Fibroblast of the aortic adventitia (primary cell): ENCODE results near the gene GPR119. TPM values are rescaled to one million over a fixed set of nuclear protein-coding genes. Genes with fewer than 3 reads are reported as not detected.
A peak's percentile ranks its signal among the peaks of the same experiment; 100 is the strongest.
"Not testable (repeated sequence)": the region's sequence is repeated elsewhere in the genome, so short reads cannot be mapped to it uniquely, and the experiment has no call there.

Experiments used
- DNase-seq: peaks from one replicate; pipeline ENCODE4 v3.0.0-alpha.2; 2010; ENCODE audit warnings: low read depth
- H3K4me3 ChIP-seq: 2 replicates; pipeline ENCODE4 v1.5.1; 2011; ENCODE audit warnings: low read depth, mild to moderate bottlenecking, control low read depth, low read length, moderate library complexity
- total RNA-seq: library from RNA; depleted of rRNA; stranded (reverse); fragments of >200 nt; gene quantifications from 2 replicates; pipeline ENCODE4 v1.2.3, GENCODE V29; 2012; ENCODE audit warnings: low replicate concordance
- TF ChIP-seq, protein P1 (sequence below): IDR thresholded peaks from 2 replicates; pipeline ENCODE4 v1.5.1; 2011; ENCODE audit warnings: mild to moderate bottlenecking, low read length, control low read depth, inconsistent platforms; ENCODE audit not compliant: insufficient read depth

The GPR119 gene
- total RNA-seq, 1 donor: not detected

DNA sequence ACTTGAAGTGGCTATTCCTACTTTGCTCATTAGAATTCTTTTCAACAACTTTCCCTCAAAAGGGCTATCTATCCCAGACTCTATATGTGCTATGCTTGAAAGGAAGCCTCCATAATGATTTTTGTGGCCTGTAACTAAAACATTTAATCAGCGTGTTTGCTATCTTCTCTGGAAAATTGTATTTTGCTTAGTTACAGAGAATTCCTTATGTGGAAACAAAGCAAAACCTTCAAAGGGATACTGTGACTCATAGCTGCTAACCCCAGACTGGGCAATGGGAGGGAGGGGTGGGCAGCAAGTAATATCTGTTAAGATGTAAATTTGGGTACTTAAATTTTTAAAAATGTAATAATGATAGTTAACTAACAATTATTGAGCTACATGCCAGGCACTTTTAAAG is 42.1 kb downstream of the GPR119 start:
- TF ChIP-seq, protein P1, sequence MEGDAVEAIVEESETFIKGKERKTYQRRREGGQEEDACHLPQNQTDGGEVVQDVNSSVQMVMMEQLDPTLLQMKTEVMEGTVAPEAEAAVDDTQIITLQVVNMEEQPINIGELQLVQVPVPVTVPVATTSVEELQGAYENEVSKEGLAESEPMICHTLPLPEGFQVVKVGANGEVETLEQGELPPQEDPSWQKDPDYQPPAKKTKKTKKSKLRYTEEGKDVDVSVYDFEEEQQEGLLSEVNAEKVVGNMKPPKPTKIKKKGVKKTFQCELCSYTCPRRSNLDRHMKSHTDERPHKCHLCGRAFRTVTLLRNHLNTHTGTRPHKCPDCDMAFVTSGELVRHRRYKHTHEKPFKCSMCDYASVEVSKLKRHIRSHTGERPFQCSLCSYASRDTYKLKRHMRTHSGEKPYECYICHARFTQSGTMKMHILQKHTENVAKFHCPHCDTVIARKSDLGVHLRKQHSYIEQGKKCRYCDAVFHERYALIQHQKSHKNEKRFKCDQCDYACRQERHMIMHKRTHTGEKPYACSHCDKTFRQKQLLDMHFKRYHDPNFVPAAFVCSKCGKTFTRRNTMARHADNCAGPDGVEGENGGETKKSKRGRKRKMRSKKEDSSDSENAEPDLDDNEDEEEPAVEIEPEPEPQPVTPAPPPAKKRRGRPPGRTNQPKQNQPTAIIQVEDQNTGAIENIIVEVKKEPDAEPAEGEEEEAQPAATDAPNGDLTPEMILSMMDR: no peak
- DNase-seq: peak; percentile 5
- no peak overlapping the region for H3K4me3 ChIP-seq

GRCh38 chrX:130340271-130340670 is 45.2 kb downstream of the GPR119 start:
- TF ChIP-seq, protein P1: no peak
- DNase-seq: no peak
- peak overlapping the region; percentile 79 for H3K4me3 ChIP-seq

DNA sequence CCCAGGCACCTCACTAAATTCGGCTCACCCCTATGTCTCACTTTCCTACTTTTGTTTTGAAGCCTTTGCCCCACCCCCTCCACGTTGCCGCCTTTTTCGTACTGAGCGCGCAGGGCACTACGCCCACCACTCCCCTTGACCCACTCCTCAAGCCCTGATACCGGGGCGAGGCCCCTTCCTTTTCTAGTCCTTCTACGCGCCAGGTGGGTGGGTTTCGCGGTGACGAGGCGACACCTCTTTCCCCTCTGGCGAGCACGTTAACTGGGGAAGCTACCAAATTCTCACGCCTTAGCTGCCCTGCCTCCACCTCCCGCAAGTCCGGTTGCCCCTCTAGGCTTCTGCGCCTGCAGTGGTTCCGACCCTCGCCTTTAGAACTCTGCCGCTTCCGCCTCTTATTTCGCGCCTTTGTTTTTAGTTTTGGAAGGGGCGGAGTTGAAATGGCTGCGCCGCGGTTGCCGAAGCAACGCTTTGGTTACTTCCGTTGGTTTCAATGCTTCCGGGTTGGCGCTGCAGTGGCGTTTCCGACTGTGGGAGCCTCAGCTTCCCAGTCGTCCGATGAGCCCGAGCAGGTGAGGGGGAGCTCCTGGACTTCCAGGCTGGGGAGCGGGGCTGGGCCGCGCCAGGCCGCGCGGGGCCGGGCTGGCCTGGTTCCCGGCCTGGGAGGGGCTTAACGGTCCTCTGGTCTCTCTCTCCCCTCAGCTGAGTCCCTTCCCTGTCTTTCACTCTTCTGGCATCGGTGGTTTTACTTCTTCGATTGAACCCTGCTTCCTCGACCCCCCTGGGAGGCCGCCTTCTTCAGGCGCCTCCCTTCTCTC is 45.9 kb downstream of the GPR119 start, which contains the start of gene SLC25A14:
Gene SLC25A14, plus strand, starts transcription at position 512 of the 815 bp plus-strand sequence. CDS start 360 bp downstream, outside the sequence.
- DNase-seq: peak; percentile 62
- H3K4me3 ChIP-seq: peak within 1 kb of the TSS; percentile 79
- TF ChIP-seq, protein P1: no peak

DNA sequence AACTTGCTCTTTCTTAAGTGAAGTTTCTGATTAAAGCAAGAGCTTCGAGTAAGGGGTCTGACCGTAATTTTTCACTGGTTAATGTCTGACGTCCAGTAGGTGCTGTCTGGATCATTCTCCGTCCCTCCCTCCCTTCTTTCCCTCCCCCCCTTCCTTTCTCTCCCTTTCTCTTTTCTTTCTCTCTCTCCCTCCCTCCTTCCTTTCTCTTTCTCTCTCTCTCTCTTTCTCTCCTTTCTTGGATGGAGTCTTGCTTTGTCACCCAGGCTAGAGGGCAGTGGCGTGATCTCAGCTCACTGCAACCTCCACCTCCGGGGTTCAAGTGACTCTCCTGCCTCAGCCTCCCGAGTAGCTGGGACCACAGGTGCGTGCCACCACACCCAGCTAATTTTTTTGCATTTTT is 46.6 kb downstream of the GPR119 start:
- DNase-seq: not testable (repeated sequence)
- peak overlapping the region; percentile 79 for H3K4me3 ChIP-seq

GRCh38 chrX:130336531-130336930 is 48.9 kb downstream of the GPR119 start:
- TF ChIP-seq, protein P1: no peak
- H3K4me3 ChIP-seq: no peak overlapping the region
- DNase-seq: no peak

Other genes starting within 250 kb of the GPR119 start
- 18.1 and 20.9 TPM in 2 replicates for gene AIFM1, start 219.8 kb downstream of the GPR119 start, total RNA-seq
- 3.0 TPM in 1 of 2 replicates, not detected in the other for gene RAB33A, start 213.7 kb downstream of the GPR119 start, total RNA-seq
- 3.9 and 8.6 TPM in 2 replicates for gene ZNF280C, start 116.8 kb downstream of the GPR119 start, total RNA-seq
- gene SLC25A14, start 45.8 kb downstream of the GPR119 start, total RNA-seq: 9.3 and 17.2 TPM in 2 replicates
- gene RBMX2, start 16.3 kb upstream of the GPR119 start, total RNA-seq: 24.8 and 47.8 TPM in 2 replicates